Trophoblast cell (in vitro differentiated cells and primary cell): ENCODE measurements around the gene HMGCS1.

Experiments used
- DNase-seq, 2 donors: peaks; one replicate each; pipeline ENCODE4 v3.0.0-alpha.2; 2016
- H2AFZ ChIP-seq: 2 replicates; pipeline ENCODE4 v1.6.1; 2013; ENCODE audit warnings: low read length, moderate library complexity, mild to moderate bottlenecking; ENCODE audit not compliant: insufficient read depth, poor library complexity
- H2AK5ac ChIP-seq: 2 replicates; pipeline ENCODE4 v1.6.1; 2013; ENCODE audit warnings: mild to moderate bottlenecking, low read length
- H2BK120ac ChIP-seq: 2 replicates; pipeline ENCODE4 v1.6.1; 2013; ENCODE audit warnings: low read length, mild to moderate bottlenecking, moderate library complexity; ENCODE audit not compliant: insufficient read depth, poor library complexity
- H2BK12ac ChIP-seq: 2 replicates; pipeline ENCODE4 v1.6.1; 2013; ENCODE audit warnings: mild to moderate bottlenecking, low read length, moderate library complexity
- H2BK5ac ChIP-seq: 2 replicates; pipeline ENCODE4 v1.6.1; 2013; ENCODE audit warnings: low read length, low read depth, moderate library complexity, mild to moderate bottlenecking; ENCODE audit not compliant: poor library complexity
- H3K14ac ChIP-seq: 2 replicates; pipeline ENCODE4 v1.6.1; 2013; ENCODE audit warnings: mild to moderate bottlenecking, low read length
- H3K18ac ChIP-seq: 2 replicates; pipeline ENCODE4 v1.6.1; 2013; ENCODE audit warnings: mild to moderate bottlenecking, low read length
- H3K23ac ChIP-seq: 2 replicates; pipeline ENCODE4 v1.6.1; 2013; ENCODE audit warnings: low read length
- H3K27ac ChIP-seq: 2 replicates; pipeline ENCODE4 v1.5.1; 2013; ENCODE audit warnings: low read depth, mild to moderate bottlenecking, inconsistent platforms, low read length, moderate library complexity
- H3K27me3 ChIP-seq: 2 replicates; pipeline ENCODE4 v1.6.1; 2013; ENCODE audit warnings: inconsistent platforms, mild to moderate bottlenecking, low read length, moderate library complexity; ENCODE audit not compliant: insufficient read depth
- H3K36me3 ChIP-seq, 2 experiments: 1 replicate in 1 of 2; 2 replicates in 1 of 2; pipeline ENCODE4 v1.6.1; 2013; ENCODE audit warnings: low read length in 2 of 2, mild to moderate bottlenecking in 2 of 2, moderate library complexity in 1 of 2; ENCODE audit not compliant: insufficient read depth in 2 of 2, control insufficient read depth in 1 of 2
- H3K4ac ChIP-seq: 2 replicates; pipeline ENCODE4 v1.6.1; 2013; ENCODE audit warnings: low read depth, mild to moderate bottlenecking, low read length, moderate library complexity
- H3K4me1 ChIP-seq, 2 experiments: 1 replicate in 1 of 2; 2 replicates in 1 of 2; pipeline ENCODE4 v1.6.1; 2013; ENCODE audit warnings: low read length in 2 of 2, mild to moderate bottlenecking in 2 of 2, moderate library complexity in 1 of 2; ENCODE audit not compliant: insufficient read depth in 2 of 2, control insufficient read depth in 1 of 2
- H3K4me2 ChIP-seq: 2 replicates; pipeline ENCODE4 v1.6.1; 2013; ENCODE audit warnings: inconsistent platforms, mild to moderate bottlenecking, low read length, moderate library complexity
- H3K4me3 ChIP-seq: 2 replicates; pipeline ENCODE4 v1.5.1; 2013; ENCODE audit warnings: mild to moderate bottlenecking, low read depth, low read length, inconsistent platforms
- H3K79me1 ChIP-seq: one replicate; pipeline ENCODE4 v1.6.1; 2013; ENCODE audit warnings: low read length
- H3K79me2 ChIP-seq: 2 replicates; pipeline ENCODE4 v1.6.1; 2013; ENCODE audit warnings: low read length, mild to moderate bottlenecking; ENCODE audit not compliant: control insufficient read depth, insufficient read depth, poor library complexity
- H3K9ac ChIP-seq: 2 replicates; pipeline ENCODE4 v1.6.1; 2013; ENCODE audit warnings: mild to moderate bottlenecking, low read length
- H3K9me3 ChIP-seq: 2 replicates; pipeline ENCODE4 v1.6.1; 2013; ENCODE audit warnings: low read depth, mild to moderate bottlenecking, control low read depth, inconsistent platforms, low read length; ENCODE audit not compliant: insufficient read depth
- H4K12ac ChIP-seq: 2 replicates; pipeline ENCODE4 v1.6.1; 2013; ENCODE audit warnings: low read depth, mild to moderate bottlenecking, low read length, moderate library complexity
- H4K8ac ChIP-seq: 2 replicates; pipeline ENCODE4 v1.6.1; 2013; ENCODE audit warnings: low read depth, mild to moderate bottlenecking, low read length, moderate library complexity
- H4K91ac ChIP-seq: one replicate; pipeline ENCODE4 v1.6.1; 2013; ENCODE audit warnings: low read depth, mild to moderate bottlenecking, low read length, moderate library complexity
- WGBS: extraction: QIAGEN DNeasy Blood & Tissue Kit; methylation state at CpG from one replicate; pipeline ENCODE4 v1.1.7; 2013; ENCODE audit warnings: missing lambda C conversion rate; ENCODE audit not compliant: insufficient read length, insufficient coverage; ENCODE audit errors: extremely low coverage; 5-methylcytosine and 5-hydroxymethylcytosine counted together

Gene HMGCS1

DNA sequence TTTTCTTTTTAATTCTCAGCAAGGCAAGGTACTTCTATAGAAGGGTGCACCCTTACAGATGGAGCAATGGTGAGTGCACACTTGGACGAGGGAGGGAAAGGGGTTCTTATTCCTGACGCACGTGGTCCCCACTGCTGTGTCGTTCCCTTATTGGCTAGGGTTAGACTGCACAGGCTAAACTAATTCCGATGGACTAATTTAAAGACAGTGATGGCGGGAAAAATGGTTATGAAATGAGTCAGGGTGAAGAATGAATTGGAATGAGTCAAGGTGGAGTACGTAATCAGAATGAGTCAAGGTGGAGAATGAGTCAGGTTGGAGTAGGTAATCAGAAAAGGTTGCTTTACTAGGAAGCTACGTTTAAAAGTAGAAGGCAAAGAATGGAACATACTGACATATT is 2.1 kb upstream of the HMGCS1 start:
- no peak overlapping the region for H3K4ac ChIP-seq
- peak overlapping the region; percentile 35 for H2BK5ac ChIP-seq
- H3K79me1 ChIP-seq, result peaks cover 13% of the 10 kb centered on the region
- no peak overlapping the region for H2AFZ ChIP-seq
- no peaks in the 10 kb centered on the region for H3K27me3 ChIP-seq
- H4K8ac ChIP-seq, result no peak overlapping the region
- H2BK120ac ChIP-seq, result no peak overlapping the region
- WGBS, result 100% methylated on average over 1 of the region's 8 CpGs
- no peak overlapping the region for H4K12ac ChIP-seq
- no peak overlapping the region for H3K23ac ChIP-seq
- peak overlapping the region; percentile 75 for H2BK12ac ChIP-seq
- H2AK5ac ChIP-seq, result no peak overlapping the region
- H3K36me3 ChIP-seq, result no peaks in the 10 kb centered on the region
- no peak overlapping the region for H3K27ac ChIP-seq
- no peak overlapping the region for H3K4me2 ChIP-seq
- H3K79me2 ChIP-seq, result peaks cover 16% of the 10 kb centered on the region
- H3K9me3 ChIP-seq, result no peaks in the 10 kb centered on the region
- H3K9ac ChIP-seq, result no peak overlapping the region
- peak; percentile 54 to 93 for DNase-seq
- no peak overlapping the region for H3K14ac ChIP-seq
- H3K18ac ChIP-seq, result no peak overlapping the region
- H3K4me1 ChIP-seq, result peaks cover 5 to 7% of the 10 kb centered on the region in 2 experiments
- no peak overlapping the region for H3K4me3 ChIP-seq
- H4K91ac ChIP-seq, result no peak overlapping the region

DNA sequence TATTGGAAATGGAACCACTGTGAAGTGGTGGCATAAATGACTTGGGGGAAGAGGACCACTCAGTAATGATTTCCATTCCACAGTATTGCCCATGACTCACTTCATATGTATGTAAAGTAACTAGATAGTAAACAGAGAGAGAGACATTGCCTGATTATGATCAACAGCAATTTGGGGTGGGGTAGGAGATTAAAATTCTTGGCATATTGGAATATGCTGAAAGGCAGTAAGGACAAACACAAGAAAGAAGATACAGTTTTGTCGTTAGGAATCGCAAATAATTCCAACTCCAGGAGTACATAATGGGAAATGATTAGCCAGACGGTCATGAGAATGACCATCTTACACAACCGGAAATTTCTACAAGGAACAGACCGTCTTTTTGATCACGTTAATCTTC is 1.5 kb upstream of the HMGCS1 start:
- H3K23ac ChIP-seq, result no peak overlapping the region
- H3K4me1 ChIP-seq, result peaks cover 5 to 7% of the 10 kb centered on the region in 2 experiments
- no peak overlapping the region for H3K14ac ChIP-seq
- no peak overlapping the region for H2AFZ ChIP-seq
- H3K36me3 ChIP-seq, result no peaks in the 10 kb centered on the region
- peak overlapping the region; percentile 11 for H2BK120ac ChIP-seq
- H3K79me1 ChIP-seq, result peaks cover 13% of the 10 kb centered on the region
- no CpG with 5 or more reads among the region's 6 CpGs for WGBS
- no peak overlapping the region for H4K8ac ChIP-seq
- H3K27ac ChIP-seq, result peak overlapping the region; percentile 37
- no peak overlapping the region for H4K12ac ChIP-seq
- H3K9me3 ChIP-seq, result no peaks in the 10 kb centered on the region
- no peak overlapping the region for H3K4ac ChIP-seq
- H3K18ac ChIP-seq, result no peak overlapping the region
- no peak overlapping the region for H3K4me2 ChIP-seq
- H3K27me3 ChIP-seq, result no peaks in the 10 kb centered on the region
- H2AK5ac ChIP-seq, result no peak overlapping the region
- no peak overlapping the region for H2BK5ac ChIP-seq
- H2BK12ac ChIP-seq, result no peak overlapping the region
- no peak overlapping the region for H3K9ac ChIP-seq
- no peak overlapping the region for H4K91ac ChIP-seq
- H3K79me2 ChIP-seq, result peaks cover 16% of the 10 kb centered on the region
- peak in 1 of 2 donors; percentile 53 for DNase-seq
- no peak overlapping the region for H3K4me3 ChIP-seq

- H3K18ac ChIP-seq, result peak overlapping the region; percentile 15
- H2BK5ac ChIP-seq, result peak overlapping the region; percentile 98
- peak overlapping the region; percentile 1 for H4K12ac ChIP-seq
- no peak overlapping the region for H3K4me3 ChIP-seq
- peak overlapping the region; percentile 6 for H2AK5ac ChIP-seq
- peak overlapping the region; percentile 56 for H3K27ac ChIP-seq
- H2AFZ ChIP-seq, result no peak overlapping the region
- peak overlapping the region; percentile 54 for H2BK120ac ChIP-seq
- no peak for DNase-seq
- peaks cover 13% of the 10 kb centered on the region for H3K79me1 ChIP-seq
- peak overlapping the region; percentile 45 for H3K14ac ChIP-seq
- peak overlapping the region; percentile 18 for H4K8ac ChIP-seq
- H2BK12ac ChIP-seq, result peak overlapping the region; percentile 70
- H3K23ac ChIP-seq, result no peak overlapping the region
- peaks cover 18% of the 10 kb centered on the region for H3K79me2 ChIP-seq
- peak overlapping the region; percentile 12 for H3K4ac ChIP-seq
- no peak overlapping the region for H3K9ac ChIP-seq
- no peaks in the 10 kb centered on the region for H3K36me3 ChIP-seq
- H3K9me3 ChIP-seq, result no peaks in the 10 kb centered on the region
- peak overlapping the region; percentile 93 for H4K91ac ChIP-seq
- no peaks in the 10 kb centered on the region for H3K27me3 ChIP-seq
- peak overlapping the region; percentile 14 for H3K4me2 ChIP-seq
- WGBS, result no CpG with 5 or more reads among the region's 8 CpGs
- peaks cover 5 to 11% of the 10 kb centered on the region in 2 experiments for H3K4me1 ChIP-seq
Observed at GRCh38 chr5:43313854-43314457, 744 bp upstream of the HMGCS1 start.

- peak overlapping the region; percentile 91 for H3K27ac ChIP-seq
- H4K12ac ChIP-seq, result no peak overlapping the region
- H3K18ac ChIP-seq, result peak overlapping the region; percentile 94
- H3K4me1 ChIP-seq, result peaks cover 5 to 11% of the 10 kb centered on the region in 2 experiments
- H2BK5ac ChIP-seq, result peak overlapping the region; percentile 97
- H2BK120ac ChIP-seq, result peak overlapping the region; percentile 78
- peak overlapping the region; percentile 98 for H3K4ac ChIP-seq
- no peaks in the 10 kb centered on the region for H3K27me3 ChIP-seq
- H3K79me1 ChIP-seq, result peaks cover 13% of the 10 kb centered on the region
- no peak overlapping the region for H3K23ac ChIP-seq
- no peak overlapping the region for H2AK5ac ChIP-seq
- no peaks in the 10 kb centered on the region for H3K9me3 ChIP-seq
- peak overlapping the region; percentile 58 for H3K4me2 ChIP-seq
- peak overlapping the region; percentile 98 for H4K91ac ChIP-seq
- peak overlapping the region; percentile 95 for H3K9ac ChIP-seq
- peak overlapping the region; percentile 96 for H3K14ac ChIP-seq
- peak overlapping the region; percentile 80 for H4K8ac ChIP-seq
- peaks cover 18% of the 10 kb centered on the region for H3K79me2 ChIP-seq
- peak overlapping the region; percentile 99 for H3K4me3 ChIP-seq
- H3K36me3 ChIP-seq, result no peaks in the 10 kb centered on the region
- WGBS, result no CpG with 5 or more reads among the region's 9 CpGs
- DNase-seq, result peak in 1 of 2 donors; percentile 25
- H2AFZ ChIP-seq, result peak overlapping the region; percentile 80
- peak overlapping the region; percentile 58 for H2BK12ac ChIP-seq
Observed at GRCh38 chr5:43312699-43313034, 545 bp downstream of the HMGCS1 start.
